NCI-H446 treated with DMSO at 0.1 percent for 48 hours (cell line): ENCODE measurements around the gene MTA2.
"Not testable (repeated sequence)": the region's sequence is repeated elsewhere in the genome, so short reads cannot be mapped to it uniquely, and the experiment has no call there.

Source experiments
- DNase-seq: peaks from one replicate; lab custom pipeline; 2025; lab: John Stamatoyannopoulos, UW

MTA2 gene

DNA sequence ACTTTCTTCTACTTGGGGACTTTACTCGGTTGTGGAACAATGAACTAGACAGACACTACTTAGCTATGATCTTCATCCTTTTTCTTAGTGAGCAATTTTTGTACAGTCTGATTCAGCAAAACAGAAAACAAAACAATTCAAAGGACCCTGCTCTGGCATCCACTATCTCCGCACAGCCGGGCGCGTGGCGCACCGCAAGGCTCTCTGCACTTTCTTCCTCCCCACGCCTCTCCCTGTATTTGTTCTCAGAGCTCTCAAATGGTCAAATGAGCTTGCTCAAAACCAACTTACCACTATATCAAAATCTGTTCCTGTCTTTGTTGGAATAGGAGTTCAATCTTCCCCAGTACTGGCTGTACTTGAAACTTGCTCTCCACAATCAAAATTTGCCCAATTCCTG, 35.4 kb downstream of the MTA2 start:
- DNase-seq: no peak

GRCh38 chr11:62565100-62565802, 36.4 kb downstream of the MTA2 start:
- DNase-seq: no peak

DNA sequence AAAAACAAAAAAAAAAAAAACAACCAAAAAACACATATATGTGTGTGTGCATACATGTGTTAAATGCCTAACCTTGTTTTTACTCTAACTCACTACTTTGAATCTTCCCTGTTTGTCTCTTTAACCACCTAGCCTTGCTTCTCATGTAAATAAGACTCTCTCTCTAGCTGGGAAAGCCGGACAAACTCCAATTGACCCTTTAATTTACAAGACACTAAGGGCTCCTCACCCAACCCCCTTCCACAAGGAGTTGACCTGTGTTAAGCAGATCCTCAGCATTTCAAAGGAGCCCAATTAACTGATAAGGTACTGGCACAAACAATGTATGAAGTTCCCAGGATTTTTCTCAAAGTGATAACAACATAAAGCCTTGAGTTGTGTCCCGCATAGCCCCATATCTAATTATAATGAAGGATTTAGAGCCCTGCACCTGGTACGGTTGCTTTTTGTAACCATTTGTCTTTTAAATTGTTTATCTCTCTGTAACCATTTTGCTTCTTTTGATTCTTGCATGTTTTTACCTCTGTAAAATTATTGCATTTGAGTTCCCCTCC, 39.9 kb downstream of the MTA2 start:
- not testable (repeated sequence) for DNase-seq

DNA sequence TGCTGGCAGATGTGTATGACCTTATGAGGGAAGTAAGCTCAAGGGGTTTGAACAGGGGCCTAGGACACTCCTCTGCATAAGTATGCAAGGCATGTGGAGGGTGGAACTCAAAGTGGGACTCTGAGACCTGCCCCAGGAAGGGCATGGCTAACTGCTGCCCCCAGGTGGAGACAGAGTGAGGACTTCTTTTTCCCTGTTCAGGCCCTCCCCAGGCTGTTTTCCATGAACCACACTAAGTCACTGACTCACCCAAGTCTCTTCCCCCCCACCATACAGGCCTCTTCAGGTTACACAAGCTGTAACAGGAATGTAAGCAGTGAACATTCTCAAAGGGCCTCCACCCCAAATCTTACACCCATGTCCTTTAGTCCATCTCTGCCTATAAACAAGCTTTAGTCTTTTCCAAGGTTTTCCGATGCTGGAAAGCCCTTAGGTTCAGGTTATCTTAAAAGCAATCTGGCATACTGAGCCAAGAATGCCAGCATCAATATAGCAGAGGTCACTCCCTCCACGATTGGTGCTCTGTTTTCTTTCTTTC, 41.0 kb downstream of the MTA2 start:
- DNase-seq: no peak

DNA sequence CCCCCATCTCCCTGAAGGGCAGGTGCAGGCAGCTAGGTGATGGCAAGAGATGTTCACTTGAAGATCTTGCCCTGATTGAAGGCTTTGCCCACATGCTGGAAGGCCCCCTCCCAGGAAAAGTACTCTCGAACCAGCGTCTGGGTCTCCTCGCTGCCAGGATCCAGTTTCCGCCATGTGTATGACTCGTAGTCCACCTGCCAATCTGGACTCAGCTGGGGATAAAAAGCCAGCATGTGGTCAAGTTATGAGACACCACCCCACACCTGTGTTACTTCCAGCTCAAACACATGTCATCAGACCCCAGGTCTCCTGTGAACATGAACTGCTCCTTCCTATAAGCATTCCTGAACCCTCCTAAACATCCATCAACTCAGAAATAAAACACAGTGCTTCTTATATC, 42.0 kb downstream of the MTA2 start:
- DNase-seq: not testable (repeated sequence)

GRCh38 chr11:62559204-62559603, 42.5 kb downstream of the MTA2 start:
- no peak for DNase-seq

DNA sequence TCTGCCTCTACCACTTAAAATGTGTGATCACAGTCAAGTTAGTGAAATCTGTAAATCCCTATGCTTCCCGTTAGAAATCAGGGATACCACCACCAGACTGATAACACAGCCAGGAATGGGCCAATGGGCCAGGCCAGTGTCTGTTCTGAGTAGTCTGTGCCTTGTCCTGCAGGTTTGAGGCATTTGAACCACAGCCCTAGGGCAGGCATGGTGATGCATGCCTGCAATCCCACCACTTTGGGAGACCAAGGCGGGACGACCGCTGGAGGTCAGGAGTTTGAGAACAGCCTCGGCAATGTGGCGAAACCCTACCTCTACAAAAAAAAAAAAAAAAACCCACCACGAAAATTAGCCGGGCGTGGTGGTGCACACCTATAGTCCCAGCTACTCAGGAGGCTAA, 43.0 kb downstream of the MTA2 start:
- DNase-seq: no peak

DNA sequence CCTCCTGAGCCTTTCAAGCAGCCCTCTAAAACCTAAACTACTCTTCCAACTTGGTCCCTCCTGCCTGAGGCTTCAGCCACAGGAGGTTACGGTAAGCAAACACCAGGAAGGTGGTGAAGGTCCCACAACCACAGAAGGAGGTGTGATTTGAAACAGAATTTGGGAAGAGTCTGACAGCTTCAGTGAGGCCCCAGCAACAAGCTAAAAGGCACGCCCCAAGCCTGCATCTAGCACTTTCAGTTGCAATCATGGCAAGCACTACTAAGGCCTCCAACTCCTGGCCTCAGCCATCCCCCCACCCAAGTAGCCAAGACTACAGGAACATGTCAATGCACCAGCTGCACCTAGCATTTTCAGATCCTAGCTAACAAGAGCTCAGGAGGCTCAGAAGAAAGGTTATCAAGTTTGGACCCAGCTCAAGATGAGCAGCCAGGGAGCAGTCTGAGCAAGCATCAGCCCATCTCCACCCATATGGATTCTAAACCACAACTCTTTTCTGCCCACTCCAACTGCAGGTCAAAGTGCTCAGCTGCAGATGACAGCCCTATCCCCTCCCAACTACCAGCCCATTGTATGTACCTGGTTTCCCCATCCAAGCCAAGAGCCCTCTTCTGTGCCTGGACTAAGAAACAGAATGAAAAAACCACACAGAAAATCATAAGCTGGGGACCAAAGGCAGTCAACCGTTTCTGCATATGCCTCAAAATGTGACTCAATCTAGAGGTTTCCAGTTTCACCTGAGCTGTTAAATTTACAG, 44.6 kb downstream of the MTA2 start:
- no peak for DNase-seq

DNA sequence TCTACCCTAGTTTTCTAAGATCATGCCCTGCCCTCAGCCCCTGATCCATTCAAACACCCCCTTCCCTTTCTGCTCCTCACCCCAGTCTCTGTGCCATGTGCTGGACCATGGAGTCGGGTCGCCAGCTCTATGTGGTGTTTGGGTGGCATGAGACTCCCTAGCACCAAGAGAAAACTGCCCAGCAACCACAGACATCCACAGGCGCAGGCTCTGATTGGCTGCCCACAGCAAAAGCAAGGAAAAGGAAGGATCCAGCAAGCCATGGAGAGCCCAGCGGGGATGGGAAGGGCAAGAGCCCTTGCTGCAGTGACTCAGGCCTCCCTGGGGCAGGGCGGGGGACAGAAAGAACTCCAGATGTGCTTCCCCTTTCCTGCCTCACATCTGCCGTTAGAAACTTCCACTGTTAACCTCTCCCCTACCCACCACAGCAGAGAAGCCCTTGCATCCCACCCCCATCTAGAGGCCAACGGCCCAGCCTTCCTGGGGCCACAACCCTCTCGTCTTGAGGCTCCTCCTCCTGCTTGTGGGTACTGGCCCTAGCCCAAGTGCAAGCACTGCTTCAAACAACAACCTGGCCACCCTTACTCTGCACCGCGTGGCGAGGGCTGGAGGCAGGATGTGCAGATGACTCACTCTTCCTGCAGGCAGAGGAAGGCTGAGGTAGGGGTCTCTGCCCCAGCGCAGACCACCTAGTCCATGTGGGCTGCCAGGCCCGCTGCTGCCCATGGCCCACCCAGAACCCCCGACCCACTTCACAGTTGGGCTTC, 45.4 kb downstream of the MTA2 start:
- peak; percentile 51 for DNase-seq

DNA sequence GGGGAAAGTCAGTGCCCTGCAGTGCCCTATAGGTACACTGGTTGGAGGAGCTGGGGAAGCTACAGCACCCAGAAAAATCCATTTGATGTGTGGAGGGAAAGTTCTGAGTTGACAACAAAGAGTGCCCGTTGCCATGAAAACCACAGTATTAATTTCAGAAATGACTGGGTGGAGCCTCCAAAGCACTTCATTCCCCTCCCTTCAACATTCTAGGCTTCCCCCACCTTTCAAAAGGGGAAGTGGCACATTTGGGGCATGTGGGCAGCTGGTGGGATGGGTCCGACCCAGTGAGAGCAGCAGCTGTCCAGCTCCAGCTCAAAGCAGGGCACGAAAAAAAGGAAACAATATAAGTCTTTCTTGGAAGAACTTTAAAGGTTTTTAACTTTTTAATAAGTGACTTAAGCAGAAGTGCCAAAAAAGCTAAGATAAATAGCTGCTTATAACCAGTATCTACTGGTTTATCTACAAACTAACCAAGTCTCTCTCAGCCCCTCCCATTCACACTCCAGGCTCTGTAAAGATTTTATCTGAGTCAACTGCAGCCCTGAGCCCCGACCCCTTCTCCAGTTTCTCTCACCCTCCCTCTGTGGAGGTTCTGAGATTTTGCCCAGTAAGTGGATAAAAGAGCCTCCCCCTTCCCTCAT, 46.1 kb downstream of the MTA2 start:
- DNase-seq: no peak

DNA sequence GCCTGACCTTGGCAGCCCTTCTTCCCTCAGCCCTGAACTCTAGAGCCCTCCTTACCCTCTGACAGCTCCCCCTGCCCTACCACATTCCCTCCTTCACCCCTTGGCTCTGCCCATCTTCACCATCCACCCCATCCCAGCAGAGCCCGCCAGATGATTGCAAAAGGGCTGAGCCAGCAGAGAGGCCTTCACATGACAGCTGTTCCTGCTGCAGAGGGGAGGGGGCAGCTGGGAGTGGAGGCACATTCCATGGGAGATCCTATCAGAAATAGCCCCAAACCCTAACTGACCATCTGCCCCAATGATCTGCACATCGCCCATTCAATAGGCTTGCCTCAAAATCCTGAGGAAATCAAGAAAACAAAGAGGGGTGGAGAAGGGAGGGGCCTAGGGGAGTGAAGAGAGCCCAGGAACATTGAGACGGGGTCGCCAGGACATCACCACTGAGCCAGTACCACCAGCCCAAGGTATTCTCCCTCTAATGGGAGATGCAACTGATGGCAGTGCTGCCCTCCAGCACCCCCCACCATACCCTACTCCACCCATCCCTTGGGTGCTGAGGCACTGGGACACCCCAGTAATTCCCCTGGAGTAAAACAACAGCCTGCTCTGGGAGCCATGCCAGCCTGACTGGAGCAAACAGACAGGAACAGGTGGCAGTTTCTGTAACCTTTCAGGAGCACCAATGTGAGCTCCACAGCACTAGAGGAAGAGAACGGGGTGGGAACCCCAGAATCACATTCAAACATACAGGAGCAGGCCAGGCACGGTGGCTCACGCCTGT, 47.1 kb downstream of the MTA2 start:
- DNase-seq: no peak

GRCh38 chr11:62553839-62554361, 47.8 kb downstream of the MTA2 start:
- DNase-seq: no peak

DNA sequence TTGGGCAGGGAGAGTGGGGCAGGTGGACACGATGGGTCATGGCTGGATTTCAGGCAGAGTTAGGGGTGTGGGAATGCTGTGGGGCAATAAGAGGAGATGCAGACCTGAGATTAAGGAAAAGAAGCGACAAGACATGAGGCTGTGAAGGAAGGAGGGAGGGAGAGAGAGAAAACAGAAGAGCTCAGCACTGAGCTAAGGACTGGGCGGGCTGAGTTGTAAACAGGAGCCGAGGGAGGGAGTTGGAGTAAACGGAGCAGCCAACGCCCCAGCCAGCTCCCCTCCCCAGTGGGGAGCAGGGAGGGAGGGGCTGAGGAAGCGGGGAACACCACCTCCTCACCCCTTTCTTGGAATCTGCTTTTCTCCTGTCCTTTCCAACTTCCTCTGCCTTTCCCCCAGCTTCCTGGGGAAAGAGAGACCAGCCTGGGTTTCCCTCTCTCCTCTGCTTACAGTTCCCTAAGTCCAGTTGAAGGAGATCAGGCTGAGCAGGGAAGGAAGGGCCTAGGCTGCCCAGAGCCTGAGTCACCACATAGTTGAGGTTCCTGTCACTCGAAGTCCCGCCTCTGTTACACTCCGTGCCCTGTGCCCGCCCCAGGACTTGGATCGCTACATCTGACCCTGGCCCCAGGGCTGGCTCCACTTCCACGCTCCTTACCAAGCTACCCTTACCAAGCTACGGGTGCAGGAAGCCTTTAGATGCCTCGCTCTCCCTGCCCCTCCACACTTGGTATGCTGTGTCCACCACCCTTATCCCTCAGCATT, 48.4 kb downstream of the MTA2 start:
- no peak for DNase-seq

DNA sequence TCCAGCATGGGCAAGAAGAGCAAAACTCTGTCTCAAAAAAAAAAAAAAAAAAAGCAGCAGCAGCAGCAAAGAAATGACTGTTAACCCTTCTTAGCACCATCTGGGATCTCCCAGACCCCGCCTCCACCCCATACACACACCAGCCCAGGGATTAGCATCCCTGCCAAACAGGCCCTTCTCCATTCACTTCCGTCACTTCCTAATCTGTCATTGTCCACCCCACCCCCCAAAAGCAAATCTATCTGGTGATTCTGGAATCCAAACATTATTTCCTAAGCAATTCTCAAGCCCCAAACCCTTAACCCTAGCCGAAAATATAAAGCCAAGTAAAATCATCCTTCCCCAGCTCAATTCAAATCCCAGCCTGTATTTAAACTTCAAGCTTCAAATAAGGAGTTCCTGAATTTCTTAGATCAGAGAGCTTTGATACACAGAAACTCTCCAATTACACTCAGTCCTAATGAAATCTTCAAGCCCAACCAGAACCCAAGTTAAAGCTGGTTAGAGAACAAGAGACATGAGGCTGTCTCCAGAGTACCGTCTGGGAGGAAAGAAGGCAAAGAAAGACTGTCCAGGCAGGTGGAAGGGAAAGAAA, 49.1 kb downstream of the MTA2 start:
- DNase-seq: peak; percentile 39

DNA sequence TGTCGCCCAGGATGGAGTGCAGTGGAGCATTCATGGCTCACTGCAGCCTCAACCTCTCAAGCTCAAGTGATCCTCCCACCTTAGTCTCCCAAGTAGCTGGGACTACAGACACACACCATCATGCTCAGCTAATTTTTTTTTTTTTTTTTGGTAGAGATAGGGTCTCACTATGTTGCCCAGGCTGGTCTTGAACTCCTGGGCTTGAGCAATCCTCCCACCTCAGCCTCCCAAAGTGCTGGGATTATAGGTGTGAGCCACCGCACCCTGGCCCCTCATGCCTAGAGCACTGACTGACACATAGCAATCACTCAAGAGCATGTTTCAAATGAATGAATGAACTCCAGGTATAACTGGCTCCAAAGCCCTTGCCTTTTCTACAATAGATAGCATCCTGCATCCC, 51.2 kb downstream of the MTA2 start:
- DNase-seq: not testable (repeated sequence)

DNA sequence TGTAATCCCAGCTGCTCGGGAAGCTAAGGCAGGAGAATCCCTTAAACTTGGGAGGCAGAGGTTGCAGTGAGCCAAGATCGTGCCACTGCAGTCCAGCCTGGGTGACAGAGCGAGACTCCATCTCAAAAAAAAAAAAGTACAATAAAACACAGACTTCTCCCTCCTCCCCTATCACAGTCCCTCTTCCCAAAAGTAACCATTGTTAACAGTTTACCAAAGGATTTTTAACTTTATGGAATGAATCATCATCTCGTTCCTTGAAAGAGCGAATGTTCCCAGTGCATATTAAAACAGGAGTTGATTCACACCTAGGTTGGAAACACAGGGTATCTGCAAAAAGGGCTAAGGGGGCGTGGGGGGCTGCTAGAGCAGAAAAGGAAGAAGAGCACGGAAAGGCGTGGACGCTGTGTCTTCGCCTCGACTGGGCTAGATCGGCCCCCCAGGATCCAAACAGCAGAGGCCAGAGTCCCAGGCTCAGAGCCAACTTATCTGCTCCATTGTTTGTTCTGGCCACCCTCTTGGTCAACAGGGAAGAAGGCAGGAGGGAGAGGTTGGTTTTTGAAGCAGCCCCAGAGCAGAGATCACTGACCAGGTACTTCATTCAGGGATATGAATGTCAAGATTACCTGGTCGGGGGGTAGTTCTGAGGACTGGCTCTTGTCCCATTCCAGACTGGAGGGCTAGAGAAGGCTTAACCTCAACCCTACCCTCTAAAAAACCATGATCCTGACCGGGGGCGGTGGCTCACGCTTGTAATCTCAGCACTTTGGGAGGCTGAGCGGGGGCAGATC, 52.9 kb downstream of the MTA2 start:
- DNase-seq: no peak

DNA sequence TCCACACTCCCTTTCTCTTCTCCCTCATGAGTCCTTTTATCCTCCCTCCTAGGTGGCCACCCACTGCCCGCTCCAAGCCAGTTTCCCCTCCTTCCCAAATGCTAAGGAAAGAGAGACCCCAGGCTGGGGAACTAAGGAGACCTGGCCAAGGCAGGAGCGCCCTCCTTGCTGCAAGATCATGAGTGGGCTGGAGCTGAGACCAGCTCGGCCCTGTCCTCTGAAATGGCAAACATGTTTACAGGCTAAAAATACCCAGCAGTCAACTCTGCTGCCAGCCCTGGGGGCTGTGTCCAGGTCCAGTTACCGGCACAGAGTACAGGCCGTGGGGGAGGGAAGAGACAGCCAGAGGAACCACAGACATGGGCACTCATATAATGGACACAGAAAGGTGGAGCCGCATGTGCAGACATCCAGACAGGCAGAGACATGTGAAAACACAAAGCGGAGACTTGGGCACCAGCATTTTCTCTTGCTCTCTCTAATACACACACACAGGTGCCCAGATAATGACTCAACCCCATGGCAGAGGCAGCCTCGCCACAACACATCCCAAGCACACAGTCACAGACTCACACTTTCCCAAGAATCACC, 53.9 kb downstream of the MTA2 start:
- no peak for DNase-seq

- no peak for DNase-seq
Measured at GRCh38 chr11:62546929-62547625, 54.6 kb downstream of the MTA2 start.
